Measurements from ENCODE around the gene HOXD3. TPM values are rescaled to one million over a fixed set of nuclear protein-coding genes. Genes with fewer than 3 reads are reported as not detected.

The HOXD3 gene
- total RNA-seq, 1 experiment from 2014 or later: not detected

GRCh38 chr2:176122683-176123410 is 34.3 kb upstream of the HOXD3 start, which contains the start of gene HOXD9:
Gene HOXD9 (plus strand): TSS chr2:176122719. CDS start chr2:176122769, 50 bp downstream.
- no peak within 1 kb of the TSS for H4K8ac ChIP-seq (replicated peaks; ENCODE audit: insufficient read length, low read depth, low read length)
- H3K4ac ChIP-seq (ENCODE audit: low read depth, low read length): no peak within 1 kb of the TSS
- no peak within 1 kb of the TSS for H2BK20ac ChIP-seq (ENCODE audit: low read depth, low read length, poor library complexity, severe bottlenecking)
- no peak within 1 kb of the TSS for H3K56ac ChIP-seq (ENCODE audit: insufficient read length, low read depth, low read length)
- H2BK12ac ChIP-seq (ENCODE audit: insufficient read length, low read depth, low read length): no peak within 1 kb of the TSS
- H2BK15ac ChIP-seq (ENCODE audit: low read depth, low read length): no peak within 1 kb of the TSS
- WGBS (ENCODE audit: extremely low coverage, insufficient read length, low lambda C conversion rate): no CpG with 5 or more reads among the region's 84 CpGs
- no peak within 1 kb of the TSS for H3K23ac ChIP-seq (ENCODE audit: insufficient read length, low read depth, low read length)
- H3K27me3 Mint-ChIP-seq (ENCODE audit: low read depth): peaks cover 99% of the 10 kb centered on the region
- no peak within 1 kb of the TSS for H3K27ac ChIP-seq (ENCODE audit: insufficient read length, low read depth, low read length)
- no peaks in the 10 kb centered on the region; a peak in 1 of 7 replicates for H3K36me3 Mint-ChIP-seq (ENCODE audit: insufficient read depth in 1 of 3, low read depth in 3 of 3)
- H4K5ac ChIP-seq (ENCODE audit: insufficient read length, low read depth, low read length): no peak within 1 kb of the TSS
- H3K9me3 Mint-ChIP-seq: peaks cover 2 to 18% of the 10 kb centered on the region in 2 experiments
- no peaks in the 10 kb centered on the region for H3K79me2 ChIP-seq (ENCODE audit: insufficient read depth, low read length)
- no peak within 1 kb of the TSS for H3K18ac ChIP-seq (ENCODE audit: insufficient read length, low read depth, low read length)
- no peaks in the 10 kb centered on the region for H3K79me1 ChIP-seq (ENCODE audit: insufficient read depth, low read depth, low read length, poor library complexity, severe bottlenecking)
- no peak within 1 kb of the TSS for H4K91ac ChIP-seq (ENCODE audit: insufficient read length, low read depth, low read length)
- no peak within 1 kb of the TSS for H2AK5ac ChIP-seq (ENCODE audit: insufficient read length, low read length)
- H3T11ph ChIP-seq (ENCODE audit: low read length): no peak within 1 kb of the TSS
- H2BK120ac ChIP-seq (ENCODE audit: low read depth, low read length, poor library complexity, severe bottlenecking): no peak within 1 kb of the TSS
- no peak within 1 kb of the TSS for H3K14ac ChIP-seq (ENCODE audit: insufficient read depth, low read length)
- no peak within 1 kb of the TSS for H2AFZ ChIP-seq (ENCODE audit: low read length)
- H3K4me1 ChIP-seq (ENCODE audit: insufficient read depth, low read length): no peaks in the 10 kb centered on the region
- DNase-seq: peak; percentile 67
- peaks cover 2% of the 10 kb centered on the region for H3K23me2 ChIP-seq (ENCODE audit: insufficient read length, low read depth, low read length, poor library complexity, severe bottlenecking)
- H3K4me1 Mint-ChIP-seq: peaks cover 0 to 8% of the 10 kb centered on the region in 2 experiments; a peak in 2 of 4 replicates
- H3K27me3 ChIP-seq (ENCODE audit: insufficient read depth, low read length): peaks cover 95% of the 10 kb centered on the region
- no peak within 1 kb of the TSS for H3K27ac Mint-ChIP-seq
- peak within 1 kb of the TSS; percentile 45 to 77 for H3K4me3 Mint-ChIP-seq
- H3K9me3 ChIP-seq (ENCODE audit: control insufficient read depth, low read depth, low read length): no peaks in the 10 kb centered on the region
- H2BK5ac ChIP-seq (ENCODE audit: insufficient read length, low read length): no peak within 1 kb of the TSS
- H4K20me1 ChIP-seq (ENCODE audit: control insufficient read depth, insufficient read depth, insufficient read length): peaks cover 2% of the 10 kb centered on the region
- no peak for TF ChIP-seq CTCF (conservative IDR thresholded peaks at IDR 0.05)
- H3K9ac ChIP-seq (ENCODE audit: extremely low read depth, insufficient read length, low read length): no peak within 1 kb of the TSS
- H3K4me2 ChIP-seq (ENCODE audit: insufficient read depth, insufficient read length, low read length): no peak within 1 kb of the TSS

Data from H9 (cell line).